CD4-positive, alpha-beta memory T cell (primary cell): ENCODE measurements around the gene PLAAT1. TPM values are rescaled to one million over a fixed set of nuclear protein-coding genes. Genes with fewer than 3 reads are reported as not detected.

Experiments used
- CTCF ChIA-PET: fragments of 350-600 bp; sonication (Branson Sonifier 250); formaldehyde crosslinking; loops from one replicate; lab custom pipeline; 2021; ENCODE audit warnings: inconsistent platforms; ENCODE audit not compliant: partially characterized antibody; lab: Charles Lee
- POLR2A ChIA-PET: fragments of 350-600 bp; sonication (Branson Sonifier 250); formaldehyde crosslinking; loops from one replicate; lab custom pipeline; 2021; ENCODE audit not compliant: partially characterized antibody; lab: Charles Lee
- DNase-seq, 5 donors: peaks; one replicate each; pipeline versions ENCODE4 v3.0.0 to v3.0.0-alpha.2; 2020 to 2022; ENCODE audit warnings: mixed read lengths in 1 of 5
- H3K27ac ChIP-seq: one replicate; pipeline ENCODE4 v1.7.0; 2013; ENCODE audit warnings: low read depth, low read length
- H3K27me3 ChIP-seq: 2 replicates; pipeline ENCODE4 v1.7.0; 2013; ENCODE audit warnings: mild to moderate bottlenecking, low read length, moderate library complexity; ENCODE audit not compliant: insufficient read depth
- H3K36me3 ChIP-seq: 2 replicates; pipeline ENCODE4 v1.7.0; 2013; ENCODE audit warnings: mild to moderate bottlenecking, low read length, moderate library complexity; ENCODE audit not compliant: insufficient read depth
- H3K4me1 ChIP-seq: 2 replicates; pipeline ENCODE4 v1.7.0; 2013; ENCODE audit warnings: mild to moderate bottlenecking, low read length, moderate library complexity; ENCODE audit not compliant: insufficient read depth
- H3K4me3 ChIP-seq, 2 donors: one replicate each; pipeline ENCODE4 v1.7.0; 2013; ENCODE audit warnings: low read length in 2 of 2, mild to moderate bottlenecking in 1 of 2
- H3K9me3 ChIP-seq, 2 donors: one replicate each; pipeline ENCODE4 v1.7.0; 2013; ENCODE audit warnings: low read length in 2 of 2, control low read depth in 1 of 2; ENCODE audit not compliant: control insufficient read depth in 1 of 2
- H3K27ac Mint-ChIP-seq, 7 donors: one replicate each; pipeline ENCODE4 v1.8.0; 2020 to 2021; ENCODE audit warnings: mixed read lengths in 7 of 7, mild to moderate bottlenecking in 6 of 7, inconsistent platforms in 3 of 7, moderate library complexity in 3 of 7
- H3K27me3 Mint-ChIP-seq, 2 donors: one replicate each; pipeline ENCODE4 v1.8.0; 2020 to 2021; ENCODE audit warnings: mixed read lengths in 2 of 2
- H3K36me3 Mint-ChIP-seq, 2 donors: one replicate each; pipeline ENCODE4 v1.8.0; 2020 to 2021; ENCODE audit warnings: mixed read lengths in 2 of 2, inconsistent platforms in 1 of 2, mild to moderate bottlenecking in 1 of 2
- H3K4me1 Mint-ChIP-seq, 4 donors: one replicate each; pipeline ENCODE4 v1.8.0; 2020 to 2021; ENCODE audit warnings: mixed read lengths in 4 of 4, mild to moderate bottlenecking in 1 of 4
- H3K4me3 Mint-ChIP-seq, 8 donors: one replicate each; pipeline ENCODE4 v1.8.0; 2020 to 2021; ENCODE audit warnings: mixed read lengths in 8 of 8, mild to moderate bottlenecking in 7 of 8, moderate library complexity in 6 of 8, inconsistent platforms in 3 of 8
- H3K9me3 Mint-ChIP-seq, 8 donors: one replicate each; pipeline ENCODE4 v1.8.0; 2020 to 2021; ENCODE audit warnings: mixed read lengths in 8 of 8, mild to moderate bottlenecking in 5 of 8, inconsistent platforms in 3 of 8, moderate library complexity in 1 of 8
- intact Hi-C: fragments of 100-400 bp; cut with micrococcal nuclease; formaldehyde crosslinking; loops from one replicate; pipeline ENCODE4 v1.15.1; 2023
- polyA plus RNA-seq, 2 donors: library from polyadenylated mRNA; unstranded; fragments of 300-500 nt; fragmentation: Illumina TruSeq; gene quantifications; one replicate each; pipeline ENCODE4 v1.2.3, GENCODE V29; 2021
- total RNA-seq, 2 experiments: library from RNA; stranded (reverse); gene quantifications; one replicate each; pipeline ENCODE4 v1.2.3, GENCODE V29; 2021

PLAAT1 gene
- total and polyA plus RNA-seq, 4 experiments from 2014 or later, result not detected

GRCh38 chr3:193212844-193213243 lies 28.2 kb upstream of the PLAAT1 start:
- Histone ChIP-seq H3K27ac (no peak overlapping the region), H3K9me3 (no peaks in the 10 kb centered on the region), H3K4me1 (no peaks in the 10 kb centered on the region), H3K36me3 (no peaks in the 10 kb centered on the region), H3K4me3 (no peak overlapping the region), H3K27me3 (no peaks in the 10 kb centered on the region)
- no peak overlapping the region for H3K27ac Mint-ChIP-seq
- peaks cover 1 to 2% of the 10 kb centered on the region in 2 donors for H3K27me3 Mint-ChIP-seq
- intact Hi-C loops, result no loop called here
- no peaks in the 10 kb centered on the region for H3K36me3 Mint-ChIP-seq
- DNase-seq, result no peak
- H3K4me1 Mint-ChIP-seq, result no peaks in the 10 kb centered on the region
- peaks cover 0 to 5% (median 0%) of the 10 kb centered on the region in 8 donors for H3K9me3 Mint-ChIP-seq
- no peak overlapping the region for H3K4me3 Mint-ChIP-seq
- POLR2A ChIA-PET, result no interaction called here
- CTCF ChIA-PET, result no interaction called here

GRCh38 chr3:193214445-193214844 lies 26.6 kb upstream of the PLAAT1 start:
- POLR2A ChIA-PET, result no interaction called here
- DNase-seq, result no peak
- Histone ChIP-seq H3K9me3 (no peaks in the 10 kb centered on the region), H3K27me3 (no peaks in the 10 kb centered on the region), H3K27ac (no peak overlapping the region), H3K4me1 (no peaks in the 10 kb centered on the region), H3K36me3 (no peaks in the 10 kb centered on the region), H3K4me3 (no peak overlapping the region)
- CTCF ChIA-PET, result no interaction called here
- Mint-ChIP-seq H3K9me3 (peaks cover 0 to 3% (median 0%) of the 10 kb centered on the region in 8 donors), H3K4me3 (no peak overlapping the region), H3K4me1 (no peaks in the 10 kb centered on the region), H3K27me3 (peaks cover 1 to 2% of the 10 kb centered on the region in 2 donors), H3K36me3 (no peaks in the 10 kb centered on the region), H3K27ac (no peak overlapping the region)
- intact Hi-C loops, result no loop called here

- Mint-ChIP-seq H3K27me3 (peaks cover 6 to 13% of the 10 kb centered on the region in 2 donors), H3K27ac (no peak overlapping the region), H3K9me3 (peaks cover 0 to 4% (median 0%) of the 10 kb centered on the region in 8 donors), H3K4me1 (no peaks in the 10 kb centered on the region), H3K4me3 (no peak overlapping the region), H3K36me3 (no peaks in the 10 kb centered on the region)
- Histone ChIP-seq H3K36me3 (no peaks in the 10 kb centered on the region), H3K27ac (no peak overlapping the region), H3K4me1 (no peaks in the 10 kb centered on the region), H3K27me3 (no peaks in the 10 kb centered on the region), H3K9me3 (no peaks in the 10 kb centered on the region), H3K4me3 (no peak overlapping the region)
- ChIA-PET CTCF (no interaction called here), POLR2A (no interaction called here)
- intact Hi-C loops, result no loop called here
- DNase-seq, result no peak
These were observed 15.5 kb upstream of the PLAAT1 start for GRCh38 chr3:193225302-193226125.

- H3K4me1 Mint-ChIP-seq, result no peaks in the 10 kb centered on the region
- peaks cover 0 to 4% (median 0%) of the 10 kb centered on the region in 8 donors for H3K9me3 Mint-ChIP-seq
- no peaks in the 10 kb centered on the region for H3K36me3 Mint-ChIP-seq
- no peak overlapping the region for H3K27ac Mint-ChIP-seq
- H3K27me3 Mint-ChIP-seq, result peaks cover 6 to 13% of the 10 kb centered on the region in 2 donors
- intact Hi-C loops, result no loop called here
- no peak for DNase-seq
- Histone ChIP-seq H3K27me3 (no peaks in the 10 kb centered on the region), H3K4me3 (no peak overlapping the region), H3K27ac (no peak overlapping the region), H3K4me1 (no peaks in the 10 kb centered on the region), H3K36me3 (no peaks in the 10 kb centered on the region), H3K9me3 (no peaks in the 10 kb centered on the region)
- CTCF ChIA-PET, result no interaction called here
- POLR2A ChIA-PET, result no interaction called here
- H3K4me3 Mint-ChIP-seq, result no peak overlapping the region
These were observed 12.8 kb upstream of the PLAAT1 start for GRCh38 chr3:193228206-193228605.

GRCh38 chr3:193229851-193230420 lies 11.1 kb upstream of the PLAAT1 start:
- Histone ChIP-seq H3K27ac (no peak overlapping the region), H3K27me3 (no peaks in the 10 kb centered on the region), H3K9me3 (no peaks in the 10 kb centered on the region), H3K4me3 (no peak overlapping the region), H3K36me3 (no peaks in the 10 kb centered on the region), H3K4me1 (no peaks in the 10 kb centered on the region)
- Mint-ChIP-seq H3K9me3 (peaks cover 0 to 4% (median 0%) of the 10 kb centered on the region in 8 donors), H3K36me3 (no peaks in the 10 kb centered on the region), H3K4me1 (no peaks in the 10 kb centered on the region), H3K27ac (no peak overlapping the region), H3K4me3 (no peak overlapping the region), H3K27me3 (peaks cover 6 to 9% of the 10 kb centered on the region in 2 donors)
- DNase-seq, result no peak
- intact Hi-C loops, result no loop called here
- ChIA-PET POLR2A (no interaction called here), CTCF (no interaction called here)

GRCh38 chr3:193230610-193231009 lies 10.4 kb upstream of the PLAAT1 start:
- Histone ChIP-seq H3K27me3 (no peaks in the 10 kb centered on the region), H3K4me3 (no peak overlapping the region), H3K27ac (no peak overlapping the region), H3K4me1 (no peaks in the 10 kb centered on the region), H3K36me3 (no peaks in the 10 kb centered on the region), H3K9me3 (no peaks in the 10 kb centered on the region)
- Mint-ChIP-seq H3K4me1 (no peaks in the 10 kb centered on the region), H3K36me3 (no peaks in the 10 kb centered on the region), H3K27ac (no peak overlapping the region), H3K27me3 (peaks cover 6 to 9% of the 10 kb centered on the region in 2 donors), H3K4me3 (no peak overlapping the region), H3K9me3 (peaks cover 0 to 4% (median 0%) of the 10 kb centered on the region in 8 donors)
- ChIA-PET POLR2A (no interaction called here), CTCF (no interaction called here)
- intact Hi-C loops, result no loop called here
- no peak for DNase-seq

- no peaks in the 10 kb centered on the region for H3K4me1 Mint-ChIP-seq
- CTCF ChIA-PET, result no interaction called here
- DNase-seq, result no peak
- intact Hi-C loops, result no loop called here
- H3K36me3 ChIP-seq, result no peaks in the 10 kb centered on the region
- peaks cover 3 to 6% of the 10 kb centered on the region in 2 donors for H3K27me3 Mint-ChIP-seq
- H3K9me3 Mint-ChIP-seq, result peaks cover 0 to 2% (median 0%) of the 10 kb centered on the region in 8 donors
- no peaks in the 10 kb centered on the region for H3K9me3 ChIP-seq
- no peak overlapping the region for H3K27ac Mint-ChIP-seq
- no peaks in the 10 kb centered on the region for H3K4me1 ChIP-seq
- no peak overlapping the region for H3K4me3 Mint-ChIP-seq
- no peak overlapping the region for H3K4me3 ChIP-seq
- POLR2A ChIA-PET, result no interaction called here
- no peak overlapping the region for H3K27ac ChIP-seq
- no peaks in the 10 kb centered on the region for H3K27me3 ChIP-seq
- no peaks in the 10 kb centered on the region for H3K36me3 Mint-ChIP-seq
These were observed 9.8 kb upstream of the PLAAT1 start for GRCh38 chr3:193231201-193231600.
